PFSK-1 (cell line): Measurements from ENCODE around the gene KMT2B.

Experiments used
- FOXP2 ChIP-seq: optimal IDR thresholded peaks from 2 replicates; pipeline ENCODE3; 2011; ENCODE audit warnings: borderline replicate concordance, control low read depth, inconsistent platforms; ENCODE audit not compliant: insufficient read depth; ENCODE audit errors: extremely low read length, extremely low read depth
- POLR2AphosphoS5 ChIP-seq: IDR thresholded peaks from 2 replicates; pipeline ENCODE4 v1.6.1; 2012; ENCODE audit warnings: low read depth, mild to moderate bottlenecking, control low read depth, low read length, moderate library complexity
- SIN3A ChIP-seq: IDR thresholded peaks from 2 replicates; pipeline ENCODE4 v1.6.1; 2012; ENCODE audit warnings: mild to moderate bottlenecking, low read length, moderate library complexity, borderline replicate concordance; ENCODE audit not compliant: insufficient read depth
- TAF1 ChIP-seq: IDR thresholded peaks from 2 replicates; pipeline ENCODE4 v1.6.1; 2012; ENCODE audit warnings: low read length, control low read depth, borderline replicate concordance; ENCODE audit not compliant: insufficient read depth
- TF ChIP-seq, protein P1 (sequence below), 2 experiments: IDR thresholded peaks; 2 replicates each; pipeline versions ENCODE4 v1.6.1 to v1.8.0; 2011 to 2012; ENCODE audit warnings: low read depth in 2 of 2, low read length in 2 of 2, control low read depth in 1 of 2, inconsistent platforms in 1 of 2, mild to moderate bottlenecking in 1 of 2, moderate library complexity in 1 of 2; ENCODE audit not compliant: insufficient read depth in 1 of 2

Gene KMT2B

GRCh38 chr19:35741203-35741515 lies 23.4 kb downstream of the KMT2B start:
- TF ChIP-seq SIN3A (no peak), TAF1 (no peak), POLR2AphosphoS5 (no peak), FOXP2 (no peak)
- TF ChIP-seq, protein P1, sequence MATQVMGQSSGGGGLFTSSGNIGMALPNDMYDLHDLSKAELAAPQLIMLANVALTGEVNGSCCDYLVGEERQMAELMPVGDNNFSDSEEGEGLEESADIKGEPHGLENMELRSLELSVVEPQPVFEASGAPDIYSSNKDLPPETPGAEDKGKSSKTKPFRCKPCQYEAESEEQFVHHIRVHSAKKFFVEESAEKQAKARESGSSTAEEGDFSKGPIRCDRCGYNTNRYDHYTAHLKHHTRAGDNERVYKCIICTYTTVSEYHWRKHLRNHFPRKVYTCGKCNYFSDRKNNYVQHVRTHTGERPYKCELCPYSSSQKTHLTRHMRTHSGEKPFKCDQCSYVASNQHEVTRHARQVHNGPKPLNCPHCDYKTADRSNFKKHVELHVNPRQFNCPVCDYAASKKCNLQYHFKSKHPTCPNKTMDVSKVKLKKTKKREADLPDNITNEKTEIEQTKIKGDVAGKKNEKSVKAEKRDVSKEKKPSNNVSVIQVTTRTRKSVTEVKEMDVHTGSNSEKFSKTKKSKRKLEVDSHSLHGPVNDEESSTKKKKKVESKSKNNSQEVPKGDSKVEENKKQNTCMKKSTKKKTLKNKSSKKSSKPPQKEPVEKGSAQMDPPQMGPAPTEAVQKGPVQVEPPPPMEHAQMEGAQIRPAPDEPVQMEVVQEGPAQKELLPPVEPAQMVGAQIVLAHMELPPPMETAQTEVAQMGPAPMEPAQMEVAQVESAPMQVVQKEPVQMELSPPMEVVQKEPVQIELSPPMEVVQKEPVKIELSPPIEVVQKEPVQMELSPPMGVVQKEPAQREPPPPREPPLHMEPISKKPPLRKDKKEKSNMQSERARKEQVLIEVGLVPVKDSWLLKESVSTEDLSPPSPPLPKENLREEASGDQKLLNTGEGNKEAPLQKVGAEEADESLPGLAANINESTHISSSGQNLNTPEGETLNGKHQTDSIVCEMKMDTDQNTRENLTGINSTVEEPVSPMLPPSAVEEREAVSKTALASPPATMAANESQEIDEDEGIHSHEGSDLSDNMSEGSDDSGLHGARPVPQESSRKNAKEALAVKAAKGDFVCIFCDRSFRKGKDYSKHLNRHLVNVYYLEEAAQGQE (IDR thresholded peaks at IDR 0.05; ENCODE audit: insufficient read depth in 1 of 2, low read depth in 2 of 2, low read length in 2 of 2), result no peak

GRCh38 chr19:35742121-35742724 lies 24.4 kb downstream of the KMT2B start, which contains the start of gene IGFLR1:
IGFLR1 (minus strand) TSS chr19:35742452; CDS start chr19:35741180, 1,272 bp downstream.
- TF ChIP-seq, protein P1 (IDR thresholded peaks at IDR 0.05; ENCODE audit: insufficient read depth in 1 of 2, low read depth in 2 of 2, low read length in 2 of 2), result no peak
- no peak for TF ChIP-seq FOXP2
- TF ChIP-seq TAF1, result no peak
- TF ChIP-seq SIN3A, result no peak

DNA sequence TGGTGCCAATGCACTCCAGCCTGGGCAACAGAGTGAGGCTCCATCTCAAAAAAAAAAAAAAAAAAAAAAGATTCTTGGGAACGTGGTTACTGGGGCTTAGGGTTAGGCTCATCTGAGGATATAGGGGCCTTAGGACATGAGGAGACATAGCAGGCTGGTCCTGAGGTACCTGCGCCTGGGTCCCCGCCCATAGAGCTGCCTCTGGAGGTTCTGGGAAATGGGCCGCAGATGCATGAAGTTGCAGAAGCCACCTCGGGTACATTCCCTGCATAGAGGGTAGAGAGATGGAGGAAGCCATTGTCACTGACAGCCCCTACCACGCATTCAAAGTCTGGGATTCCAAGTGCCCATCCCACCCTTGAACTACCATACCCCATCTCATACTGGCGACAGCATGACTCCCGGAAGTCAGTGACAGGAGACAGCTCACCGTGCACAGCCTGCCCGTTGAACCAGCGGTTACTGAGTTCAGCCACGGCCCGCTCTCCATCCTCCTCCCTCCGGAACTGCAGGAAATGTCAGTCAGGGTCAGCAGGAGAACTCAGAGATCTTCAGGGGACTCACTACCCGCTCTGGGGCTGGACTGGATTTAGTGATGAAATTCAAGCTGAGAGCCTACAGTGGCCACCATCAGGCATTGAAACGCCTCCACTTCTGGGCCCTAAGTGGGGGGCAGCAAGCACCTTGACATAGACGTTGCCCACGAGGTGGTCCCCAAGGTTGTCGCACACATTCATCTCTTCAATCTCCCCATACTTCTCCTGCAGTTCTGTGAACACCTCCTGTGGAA lies 26.0 kb downstream of the KMT2B start:
- TF ChIP-seq TAF1 (no peak), SIN3A (no peak), FOXP2 (no peak), POLR2AphosphoS5 (no peak)
- TF ChIP-seq, protein P1 (IDR thresholded peaks at IDR 0.05; ENCODE audit: insufficient read depth in 1 of 2, low read depth in 2 of 2, low read length in 2 of 2), result no peak

- TF ChIP-seq, protein P1 (IDR thresholded peaks at IDR 0.05; ENCODE audit: insufficient read depth in 1 of 2, low read depth in 2 of 2, low read length in 2 of 2), result 0 out of 4 replicates have a peak, but pooled peaks have one; percentile 7 to 13
- TF ChIP-seq SIN3A, result 0 out of 2 replicates have a peak, but pooled peaks have one; percentile 29
- no peak; the same call in 1 of the 2 replicates for TF ChIP-seq POLR2AphosphoS5
- 0 out of 2 replicates have a peak, but pooled peaks have one; percentile 20 for TF ChIP-seq TAF1
- TF ChIP-seq FOXP2, result no peak
Measured at GRCh38 chr19:35744430-35745327, 26.9 kb downstream of the KMT2B start.
